K562 (cell line): Measurements from ENCODE around the gene GDF15. TPM values are rescaled to one million over a fixed set of nuclear protein-coding genes. Genes with fewer than 3 reads are reported as not detected.

Experiments
- ATAC-seq: fragments of 200-7000 bp; cut with Tn5 transposase; 3 replicates; pipeline ENCODE4 v1.9.1; 2020; ENCODE audit warnings: moderate library complexity
- BruUV-seq: library from RNA; stranded (reverse); fragments of 400-500 nt; replicated peaks from 2 replicates; lab custom pipeline; 2021; lab: Mats Ljungman, UMichigan
- CTCF ChIA-PET: fragments of 300-600 bp; formaldehyde crosslinking; extraction: SDS; loops from one replicate; lab custom pipeline; 2021; ENCODE audit warnings: low intra/inter-chr PET ratio; lab: Yijun Ruan, JAX
- POLR2A ChIA-PET: fragments of 300-600, 350-650 bp; sonication (Branson Sonifier 250); formaldehyde crosslinking; extraction: SDS; loops from one replicate; lab custom pipeline; 2021; ENCODE audit warnings: antibody characterized with exemption, inconsistent platforms; lab: Yijun Ruan, JAX
- DNase-seq, 4 experiments: peaks; one replicate each; pipeline versions ENCODE4 v3.0.0 to v3.0.0-alpha.2; 2011 to 2018; ENCODE audit warnings: low spot score in 3 of 4, mixed read lengths in 3 of 4; ENCODE audit errors: extremely low read depth in 1 of 4
- FAIRE-seq: peaks from 2 replicates; lab custom pipeline; 2011; peaks lifted over from hg19 to GRCh38; lab: Jason Lieb, UNC
- H2AFZ ChIP-seq: 2 replicates; pipeline ENCODE4 v1.6.0; 2011; ENCODE audit warnings: low read depth, low read length, control low read depth, inconsistent platforms
- H3K27ac ChIP-seq: fragments of 200-600 bp; 3 replicates; pipeline ENCODE4 v1.8.0; 2011; ENCODE audit warnings: low read depth, mild to moderate bottlenecking, control low read depth, inconsistent platforms, low read length, moderate library complexity, mixed read lengths; ENCODE audit errors: extremely low read depth
- H3K27me3 ChIP-seq, 2 experiments: fragments of 300-600 bp in 1 of 2; 2 replicates in 1 of 2; 3 replicates in 1 of 2; pipeline versions ENCODE4 v1.6.0 to v1.8.0; 2011; ENCODE audit warnings: inconsistent platforms in 2 of 2, low read length in 2 of 2, mild to moderate bottlenecking in 1 of 2, mixed read lengths in 1 of 2, moderate library complexity in 1 of 2; ENCODE audit not compliant: control insufficient read depth in 2 of 2, insufficient read depth in 2 of 2
- H3K36me3 ChIP-seq: fragments of 300-600 bp; 3 replicates; pipeline ENCODE4 v1.8.0; 2011; ENCODE audit warnings: mild to moderate bottlenecking, low read length, inconsistent platforms; ENCODE audit not compliant: control insufficient read depth, insufficient read depth
- H3K4me1 ChIP-seq, 2 experiments: fragments of 200-600 bp in 1 of 2; replicated peaks in 1 of 2; 2 replicates in 1 of 2; 3 replicates in 1 of 2; pipeline versions ENCODE4 v1.5.1 to v1.8.0; 2011; ENCODE audit warnings: inconsistent platforms in 2 of 2, low read length in 2 of 2, mild to moderate bottlenecking in 1 of 2, mixed read lengths in 1 of 2, moderate library complexity in 1 of 2; ENCODE audit not compliant: control insufficient read depth in 2 of 2, insufficient read depth in 2 of 2
- H3K4me2 ChIP-seq: 2 replicates; pipeline ENCODE4 v1.6.1; 2011; ENCODE audit warnings: low read length, control low read depth, inconsistent platforms, mixed read lengths; ENCODE audit not compliant: insufficient read depth
- H3K4me3 ChIP-seq: fragments of 200-600 bp; sonication (generic), shearing (Covaris generic); 2 replicates; pipeline ENCODE4 v1.5.1; 2016; ENCODE audit warnings: control low read depth, inconsistent platforms
- H3K79me2 ChIP-seq: fragments of 200-600 bp; 3 replicates; pipeline ENCODE4 v1.8.0; 2011; ENCODE audit warnings: low read length, inconsistent platforms; ENCODE audit not compliant: control insufficient read depth, insufficient read depth
- H3K9ac ChIP-seq, 2 experiments: 2 replicates each; pipeline versions ENCODE4 v1.6.0 to v1.6.1; 2011; ENCODE audit warnings: low read depth in 2 of 2, low read length in 2 of 2, control low read depth in 1 of 2, inconsistent platforms in 1 of 2, mild to moderate bottlenecking in 1 of 2, mixed read lengths in 1 of 2; ENCODE audit not compliant: insufficient read depth in 1 of 2
- H3K9me1 ChIP-seq: one replicate; pipeline ENCODE4 v1.6.0; 2011; ENCODE audit warnings: inconsistent platforms, mild to moderate bottlenecking, low read length, moderate library complexity; ENCODE audit not compliant: control insufficient read depth, insufficient read depth
- H3K9me3 ChIP-seq: replicated peaks from 2 replicates; pipeline ENCODE4 v1.5.1; 2011; ENCODE audit warnings: low read depth, low read length, inconsistent platforms; ENCODE audit not compliant: control insufficient read depth, insufficient read depth
- H4K20me1 ChIP-seq: replicated peaks from 2 replicates; pipeline ENCODE4 v1.6.1; 2011; ENCODE audit warnings: low read length, inconsistent platforms, mixed read lengths; ENCODE audit not compliant: control insufficient read depth, insufficient read depth
- BMI1 ChIP-seq: fragments of 150-350 bp; IDR thresholded peaks from 2 replicates; pipeline ENCODE4 v1.6.1; 2014; ENCODE audit warnings: low read length
- FOS ChIP-seq: IDR thresholded peaks from 3 replicates; pipeline ENCODE4 v1.6.1; 2011; ENCODE audit not compliant: insufficient read length; ENCODE audit errors: extremely low read depth
- NR4A1 ChIP-seq, 2 experiments: fragments of 250-450 bp in 1 of 2; fragments of 450-650 bp in 1 of 2; sonication (Bioruptor Pico) in 1 of 2; IDR thresholded peaks; 2 replicates each; pipeline versions ENCODE4 v1.4.0 to v1.6.1; 2016 to 2020; ENCODE audit warnings: mild to moderate bottlenecking in 2 of 2, missing compliant biosample characterization in 1 of 2, missing genetic modification characterization in 1 of 2, moderate library complexity in 1 of 2
- TFAM ChIP-seq: fragments of 250-450 bp; sonication (Bioruptor Pico); conservative IDR thresholded peaks from 2 replicates; pipeline ENCODE4 v1.5.0; 2021; ENCODE audit warnings: mild to moderate bottlenecking, moderate library complexity
- THAP12 ChIP-seq: fragments of 250-450 bp; sonication (Bioruptor Pico); IDR thresholded peaks from 2 replicates; pipeline ENCODE4 v1.9.0; 2021; ENCODE audit warnings: mild to moderate bottlenecking, inconsistent platforms
- U2AF1 ChIP-seq: fragments of 200-400 bp; formaldehyde crosslinking; optimal IDR thresholded peaks from 2 replicates; pipeline ENCODE3; 2017; ENCODE audit warnings: mild to moderate bottlenecking, low read depth, low read length, moderate library complexity
- ZBTB9 ChIP-seq: fragments of 450-650 bp; formaldehyde crosslinking; IDR thresholded peaks from 2 replicates; pipeline ENCODE4 v1.4.0; 2020; ENCODE audit warnings: mild to moderate bottlenecking, moderate library complexity
- ZNF174 ChIP-seq: fragments of 250-450 bp; sonication (Bioruptor Pico); IDR thresholded peaks from 2 replicates; pipeline ENCODE4 v1.4.0; 2020; ENCODE audit warnings: mild to moderate bottlenecking
- ZNF507 ChIP-seq: conservative IDR thresholded peaks from 2 replicates; pipeline ENCODE4 v1.6.1; 2017; ENCODE audit warnings: missing genetic modification characterization, missing compliant biosample characterization
- WGBS: fragments of 100-300 bp; shearing (Covaris generic); methylation state at CpG from one replicate; pipeline ENCODE4 v1.1.6; 2016; ENCODE audit warnings: low coverage, mixed read lengths; ENCODE audit not compliant: insufficient coverage; ENCODE audit errors: missing lambda C conversion rate; 5-methylcytosine and 5-hydroxymethylcytosine counted together
- in situ Hi-C: fragments of 300-500 bp; cut with MboI; formaldehyde crosslinking; loops from 4 replicates; pipeline ENCODE4 v1.15.0; 2018; ENCODE audit warnings: inconsistent platforms, mixed read lengths
- intact Hi-C: fragments of 100-400 bp; cut with micrococcal nuclease; formaldehyde crosslinking; loops from 2 replicates; pipeline ENCODE4 v1.14.2; 2022
- polyA plus RNA-seq, 8 experiments: library from polyadenylated mRNA; depleted of rRNA in 4 of 8; stranded (reverse) in 5 of 8; unstranded in 3 of 8; fragments of >200 nt; fragmentation: Nextera tagmentation in 2 of 8; fragmentation: Illumina TruSeq in 1 of 8; extraction: Ambion mirVana in 2 of 8; extraction: Trizol in 1 of 8; gene quantifications; 2 replicates each; pipeline versions ENCODE4 v1.2.1 to v1.2.3, GENCODE V29; 2011 to 2014; ENCODE audit warnings: inconsistent platforms in 1 of 8, missing spikeins in 1 of 8
- total RNA-seq, 7 experiments: library from RNA; depleted of rRNA in 6 of 7; stranded (reverse); fragments of >200 nt in 6 of 7; fragmentation: Illumina TruSeq in 2 of 7; extraction: Trizol in 2 of 7; gene quantifications; 2 replicates each; pipeline versions ENCODE4 v1.2.1 to v1.2.3, GENCODE V29; 2011 to 2021; ENCODE audit warnings: low replicate concordance in 1 of 7
- TF ChIP-seq, protein P1 (sequence below): fragments of 250-450 bp; sonication (Bioruptor Pico); IDR thresholded peaks from 2 replicates; pipeline ENCODE4 v1.4.0; 2020

GDF15 gene
- total and polyA plus RNA-seq, 9 of the 15 experiments (the other 6 are each of a cell fraction or from before 2014, with no cell fraction given) = 2.3 to 82.4 (median 12.5) TPM

DNA sequence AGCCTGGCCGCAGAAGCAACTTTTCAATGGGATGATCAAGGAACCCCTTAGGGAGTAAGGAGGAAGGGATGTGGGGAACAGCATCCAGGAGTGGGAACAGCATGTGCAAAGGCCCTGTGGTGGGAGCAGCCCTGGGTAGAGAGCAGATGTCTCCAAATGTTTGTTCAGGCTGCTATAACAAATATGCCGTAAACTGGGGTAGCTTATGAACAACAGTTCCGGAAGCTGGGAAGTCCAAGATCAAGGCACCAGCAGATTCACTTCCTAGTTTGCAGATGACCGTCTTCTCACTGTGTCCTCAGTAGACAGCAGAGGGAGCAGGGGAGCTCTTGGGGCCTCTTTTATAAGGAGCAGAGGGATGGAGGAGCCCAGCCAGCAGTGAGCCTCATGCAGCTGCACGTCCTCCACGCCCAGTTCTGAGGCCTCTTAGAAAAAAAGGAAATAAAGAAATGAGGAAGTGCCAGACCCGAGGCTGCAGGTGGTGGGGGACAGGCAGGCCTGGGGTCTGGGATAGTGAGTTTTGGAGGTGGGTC is 15.7 kb downstream of the GDF15 start:
- Histone ChIP-seq H3K27ac (peak overlapping the region; percentile 52; the same call in 1 of the 3 replicates), H4K20me1 (no peaks in the 10 kb centered on the region), H3K4me2 (no peak overlapping the region; the same call in 1 of the 2 replicates), H3K9ac (peak overlapping the region in 1 of 2 experiments; percentile 66; a peak in 2 of 4 replicates), H3K9me1 (no peaks in the 10 kb centered on the region), H3K79me2 (no peaks in the 10 kb centered on the region), H2AFZ (peak overlapping the region; percentile 69), H3K4me1 (peaks cover 12 to 21% of the 10 kb centered on the region in 2 experiments), H3K36me3 (no peaks in the 10 kb centered on the region), H3K9me3 (no peaks in the 10 kb centered on the region), H3K27me3 (no peaks in the 10 kb centered on the region), H3K4me3 (no peak overlapping the region)
- WGBS = 30% methylated on average over 7 of the region's 7 CpGs
- ATAC-seq = peak; percentile 94
- POLR2A ChIA-PET = interaction anchor here (0.6 to 4.1 kb wide), 4 partner anchors 12 to 120 kb away, joined by 4 to 80 read pairs (median 10); partner anchors contain the start of genes GDF15 and JUND
- peak; percentile 39 to 85 (median 56) for DNase-seq
- CTCF ChIA-PET = interaction anchor here (0.6 to 1.0 kb wide), 2 partner anchors 12 to 14 kb away, joined by 3 read pairs; no protein-coding TSS in a partner anchor
- FAIRE-seq = peak; percentile 51
- intact Hi-C loops = no loop called here
- in situ Hi-C loops = loop anchor here (5.0 kb wide), 1 partner anchor 189 kb away; no protein-coding TSS in a partner anchor
- no TSS peak for BruUV-seq
- TF ChIP-seq THAP12 (CRISPR knock-in tag) = no peak
- TF ChIP-seq ZNF174 (CRISPR knock-in tag) = no peak
- no peak for TF ChIP-seq FOS
- no peak for TF ChIP-seq BMI1
- no peak for TF ChIP-seq TFAM (CRISPR knock-in tag)
- TF ChIP-seq, protein P1, sequence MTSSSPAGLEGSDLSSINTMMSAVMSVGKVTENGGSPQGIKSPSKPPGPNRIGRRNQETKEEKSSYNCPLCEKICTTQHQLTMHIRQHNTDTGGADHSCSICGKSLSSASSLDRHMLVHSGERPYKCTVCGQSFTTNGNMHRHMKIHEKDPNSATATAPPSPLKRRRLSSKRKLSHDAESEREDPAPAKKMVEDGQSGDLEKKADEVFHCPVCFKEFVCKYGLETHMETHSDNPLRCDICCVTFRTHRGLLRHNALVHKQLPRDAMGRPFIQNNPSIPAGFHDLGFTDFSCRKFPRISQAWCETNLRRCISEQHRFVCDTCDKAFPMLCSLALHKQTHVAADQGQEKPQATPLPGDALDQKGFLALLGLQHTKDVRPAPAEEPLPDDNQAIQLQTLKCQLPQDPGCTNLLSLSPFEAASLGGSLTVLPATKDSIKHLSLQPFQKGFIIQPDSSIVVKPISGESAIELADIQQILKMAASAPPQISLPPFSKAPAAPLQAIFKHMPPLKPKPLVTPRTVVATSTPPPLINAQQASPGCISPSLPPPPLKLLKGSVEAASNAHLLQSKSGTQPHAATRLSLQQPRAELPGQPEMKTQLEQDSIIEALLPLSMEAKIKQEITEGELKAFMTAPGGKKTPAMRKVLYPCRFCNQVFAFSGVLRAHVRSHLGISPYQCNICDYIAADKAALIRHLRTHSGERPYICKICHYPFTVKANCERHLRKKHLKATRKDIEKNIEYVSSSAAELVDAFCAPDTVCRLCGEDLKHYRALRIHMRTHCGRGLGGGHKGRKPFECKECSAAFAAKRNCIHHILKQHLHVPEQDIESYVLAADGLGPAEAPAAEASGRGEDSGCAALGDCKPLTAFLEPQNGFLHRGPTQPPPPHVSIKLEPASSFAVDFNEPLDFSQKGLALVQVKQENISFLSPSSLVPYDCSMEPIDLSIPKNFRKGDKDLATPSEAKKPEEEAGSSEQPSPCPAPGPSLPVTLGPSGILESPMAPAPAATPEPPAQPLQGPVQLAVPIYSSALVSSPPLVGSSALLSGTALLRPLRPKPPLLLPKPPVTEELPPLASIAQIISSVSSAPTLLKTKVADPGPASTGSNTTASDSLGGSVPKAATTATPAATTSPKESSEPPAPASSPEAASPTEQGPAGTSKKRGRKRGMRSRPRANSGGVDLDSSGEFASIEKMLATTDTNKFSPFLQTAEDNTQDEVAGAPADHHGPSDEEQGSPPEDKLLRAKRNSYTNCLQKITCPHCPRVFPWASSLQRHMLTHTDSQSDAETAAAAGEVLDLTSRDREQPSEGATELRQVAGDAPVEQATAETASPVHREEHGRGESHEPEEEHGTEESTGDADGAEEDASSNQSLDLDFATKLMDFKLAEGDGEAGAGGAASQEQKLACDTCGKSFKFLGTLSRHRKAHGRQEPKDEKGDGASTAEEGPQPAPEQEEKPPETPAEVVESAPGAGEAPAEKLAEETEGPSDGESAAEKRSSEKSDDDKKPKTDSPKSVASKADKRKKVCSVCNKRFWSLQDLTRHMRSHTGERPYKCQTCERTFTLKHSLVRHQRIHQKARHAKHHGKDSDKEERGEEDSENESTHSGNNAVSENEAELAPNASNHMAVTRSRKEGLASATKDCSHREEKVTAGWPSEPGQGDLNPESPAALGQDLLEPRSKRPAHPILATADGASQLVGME = no peak
- TF ChIP-seq U2AF1 = no peak
- TF ChIP-seq ZBTB9 = no peak
- TF ChIP-seq ZNF507 (tag) = no peak
- TF ChIP-seq NR4A1 (CRISPR knock-in tag; IDR thresholded peaks at IDR 0.05) = no peak
- no peak for TF ChIP-seq NR4A1 (tag; IDR thresholded peaks at IDR 0.05)
